ENCODE data around the gene FASTK. TPM values are rescaled to one million over a fixed set of nuclear protein-coding genes. Genes with fewer than 3 reads are reported as not detected.

Gene FASTK
- total RNA-seq, 1 experiment from 2014 or later: 86.4 TPM

DNA sequence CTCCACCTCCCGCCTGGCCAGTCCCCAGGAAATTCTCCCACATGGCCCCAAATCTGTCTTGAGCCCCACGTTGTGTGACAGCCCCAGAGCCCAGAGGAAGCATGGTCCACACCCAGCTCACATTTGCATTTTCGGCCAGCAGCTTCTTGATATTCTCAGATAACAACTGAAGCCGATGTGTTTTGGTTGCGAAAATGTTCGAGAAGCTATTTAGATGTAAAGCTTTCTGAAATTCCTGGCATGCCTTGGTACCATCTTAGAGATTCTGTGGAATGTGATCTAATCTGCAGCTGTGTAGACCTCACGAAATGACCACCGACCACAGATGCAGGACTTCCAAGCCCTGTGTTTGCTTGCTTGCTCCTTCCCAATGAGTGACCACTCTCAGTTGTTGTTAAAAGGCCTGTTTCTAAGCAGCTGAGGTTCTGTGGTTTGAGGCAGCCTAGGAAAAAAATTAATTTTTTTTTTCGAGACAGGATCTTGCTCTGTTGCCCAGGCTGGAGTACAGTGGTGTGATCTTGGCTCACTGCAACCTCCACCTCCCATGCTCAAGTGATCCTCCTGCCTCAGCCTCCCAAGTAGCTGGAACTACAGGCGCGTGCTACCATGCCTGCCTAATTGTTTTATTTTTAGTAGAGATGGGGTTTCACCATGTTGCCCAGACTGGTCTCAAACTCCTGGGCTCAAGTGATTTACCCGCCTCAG, 12.4 kb downstream of the FASTK start:
- H3K27me3 ChIP-seq (ENCODE audit: insufficient read depth, low read length): no peaks in the 10 kb centered on the region
- no peak overlapping the region for H3K4me3 ChIP-seq (replicated peaks in 1 of 2; ENCODE audit: low read depth in 1 of 2, low read length in 2 of 2)
- ATAC-seq: no peak
- H3K9me2 ChIP-seq (ENCODE audit: insufficient read depth): no peaks in the 10 kb centered on the region
- TF ChIP-seq EZH2 (IDR thresholded peaks at IDR 0.05) (no peak), FOSL1 (IDR thresholded peaks at IDR 0.05; ENCODE audit: low read depth) (no peak), CBX3 (IDR thresholded peaks at IDR 0.05; ENCODE audit: low read depth) (no peak)
- RAD21 ChIA-PET (ENCODE audit: low non-redundant PET in 1 of 2, low total read pairs in 2 of 2, uncharacterized antibody in 2 of 2, unreplicated experiment in 2 of 2): no interaction called here
- no peak overlapping the region for H3K27ac ChIP-seq (ENCODE audit: low read depth, low read length)
- peaks cover 49 to 63% of the 10 kb centered on the region in 2 experiments for H3K36me3 ChIP-seq (ENCODE audit: control insufficient read depth in 1 of 2, insufficient read depth in 2 of 2, low read length in 2 of 2)
- H3K4me1 ChIP-seq (ENCODE audit: control insufficient read depth in 1 of 2, insufficient read depth in 2 of 2, low read length in 2 of 2): peaks cover 3% of the 10 kb centered on the region in 2 experiments
- no peak overlapping the region for H3K4me2 ChIP-seq (ENCODE audit: low read length)
- H4K20me1 ChIP-seq (ENCODE audit: insufficient read depth): no peaks in the 10 kb centered on the region
- no peak overlapping the region for H2AFZ ChIP-seq (ENCODE audit: low read depth, low read length, poor library complexity, severe bottlenecking)
- H3K9ac ChIP-seq (ENCODE audit: low read length): no peak overlapping the region
- H3K9me3 ChIP-seq (ENCODE audit: control insufficient read depth in 1 of 2, insufficient read depth in 1 of 2, low read depth in 1 of 2, low read length in 2 of 2): no peaks in the 10 kb centered on the region
- CTCF ChIA-PET: interaction anchor here (0.6 kb wide), 1 partner anchor 9 kb away, joined by 3 read pairs; no protein-coding TSS in a partner anchor
- intact Hi-C loops (cut with micrococcal nuclease): no loop called here
- POLR2A ChIA-PET: no interaction called here
- BruUV-seq (replicated peaks): no TSS peak
- no peak for DNase-seq (ENCODE audit: low read depth, low spot score)
- peaks cover 46% of the 10 kb centered on the region for H3K79me2 ChIP-seq (ENCODE audit: insufficient read depth, low read length)

DNA sequence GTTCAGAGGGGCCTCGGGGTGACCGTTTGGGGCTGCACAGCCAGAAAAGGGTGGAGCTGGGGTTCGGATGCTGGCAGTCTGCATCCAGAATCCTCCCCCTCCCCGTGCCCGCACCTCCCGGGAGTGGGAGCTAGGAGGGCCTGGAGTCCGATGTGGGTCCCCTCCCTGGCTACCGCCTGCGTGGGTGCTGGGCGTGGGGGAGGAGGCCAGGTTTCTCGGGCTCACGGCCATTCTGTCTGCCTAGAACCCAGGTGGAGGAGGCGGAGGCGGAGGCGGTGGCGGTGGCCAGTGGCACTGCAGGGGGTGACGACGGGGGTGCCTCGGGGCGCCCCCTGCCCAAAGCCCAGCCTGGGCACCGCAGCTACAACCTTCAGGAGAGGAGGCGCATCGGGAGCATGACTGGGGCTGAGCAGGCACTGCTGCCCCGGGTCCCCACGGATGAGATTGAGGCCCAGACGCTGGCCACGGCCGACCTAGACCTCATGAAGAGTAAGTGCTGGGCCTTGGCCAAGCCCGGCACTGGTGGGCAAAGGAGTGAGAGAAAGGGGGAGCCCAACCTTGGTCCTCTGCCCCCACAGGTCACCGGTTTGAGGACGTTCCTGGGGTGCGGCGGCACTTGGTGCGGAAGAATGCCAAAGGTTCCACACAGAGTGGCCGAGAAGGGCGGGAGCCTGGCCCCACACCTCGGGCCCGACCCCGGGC, 14.2 kb downstream of the FASTK start:
- Histone ChIP-seq H3K9me2 (ENCODE audit: insufficient read depth) (no peaks in the 10 kb centered on the region), H3K36me3 (ENCODE audit: control insufficient read depth in 1 of 2, insufficient read depth in 2 of 2, low read length in 2 of 2) (peaks cover 42 to 52% of the 10 kb centered on the region in 2 experiments), H2AFZ (ENCODE audit: low read depth, low read length, poor library complexity, severe bottlenecking) (no peak overlapping the region), H3K27ac (ENCODE audit: low read depth, low read length) (no peak overlapping the region), H3K9ac (ENCODE audit: low read length) (no peak overlapping the region), H3K79me2 (ENCODE audit: insufficient read depth, low read length) (peaks cover 61% of the 10 kb centered on the region), H3K4me3 (replicated peaks in 1 of 2; ENCODE audit: low read depth in 1 of 2, low read length in 2 of 2) (no peak overlapping the region), H3K27me3 (ENCODE audit: insufficient read depth, low read length) (no peaks in the 10 kb centered on the region), H3K4me2 (ENCODE audit: low read length) (no peak overlapping the region), H4K20me1 (ENCODE audit: insufficient read depth) (no peaks in the 10 kb centered on the region), H3K9me3 (ENCODE audit: control insufficient read depth in 1 of 2, insufficient read depth in 1 of 2, low read depth in 1 of 2, low read length in 2 of 2) (no peaks in the 10 kb centered on the region), H3K4me1 (ENCODE audit: control insufficient read depth in 1 of 2, insufficient read depth in 2 of 2, low read length in 2 of 2) (peaks cover 11 to 21% of the 10 kb centered on the region in 2 experiments)
- no TSS peak for BruUV-seq (replicated peaks)
- DNase-seq (ENCODE audit: low read depth, low spot score) (no peak), ATAC-seq (no peak)
- ChIA-PET RAD21 (ENCODE audit: low non-redundant PET in 1 of 2, low total read pairs in 2 of 2, uncharacterized antibody in 2 of 2, unreplicated experiment in 2 of 2) (no interaction called here), CTCF (no interaction called here), POLR2A (no interaction called here)
- TF ChIP-seq SP1 (IDR thresholded peaks at IDR 0.05; ENCODE audit: low read depth) (no peak), SRF (IDR thresholded peaks at IDR 0.05; ENCODE audit: low read depth) (no peak)
- TF ChIP-seq, protein P1, sequence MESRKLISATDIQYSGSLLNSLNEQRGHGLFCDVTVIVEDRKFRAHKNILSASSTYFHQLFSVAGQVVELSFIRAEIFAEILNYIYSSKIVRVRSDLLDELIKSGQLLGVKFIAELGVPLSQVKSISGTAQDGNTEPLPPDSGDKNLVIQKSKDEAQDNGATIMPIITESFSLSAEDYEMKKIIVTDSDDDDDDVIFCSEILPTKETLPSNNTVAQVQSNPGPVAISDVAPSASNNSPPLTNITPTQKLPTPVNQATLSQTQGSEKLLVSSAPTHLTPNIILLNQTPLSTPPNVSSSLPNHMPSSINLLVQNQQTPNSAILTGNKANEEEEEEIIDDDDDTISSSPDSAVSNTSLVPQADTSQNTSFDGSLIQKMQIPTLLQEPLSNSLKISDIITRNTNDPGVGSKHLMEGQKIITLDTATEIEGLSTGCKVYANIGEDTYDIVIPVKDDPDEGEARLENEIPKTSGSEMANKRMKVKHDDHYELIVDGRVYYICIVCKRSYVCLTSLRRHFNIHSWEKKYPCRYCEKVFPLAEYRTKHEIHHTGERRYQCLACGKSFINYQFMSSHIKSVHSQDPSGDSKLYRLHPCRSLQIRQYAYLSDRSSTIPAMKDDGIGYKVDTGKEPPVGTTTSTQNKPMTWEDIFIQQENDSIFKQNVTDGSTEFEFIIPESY (IDR thresholded peaks at IDR 0.05; ENCODE audit: extremely low read depth, insufficient replicate concordance, low read length): no peak
- intact Hi-C loops (cut with micrococcal nuclease): no loop called here

Measured in HCT116 (cell line).